ELR (cell line): ENCODE results near the gene FOCAD.
A peak's percentile ranks its signal among the peaks of the same experiment; 100 is the strongest.

Experiments used
- DNase-seq: peaks from one replicate; pipeline ENCODE4 v3.0.0-alpha.2; 2015; ENCODE audit warnings: low read depth

The FOCAD gene

GRCh38 chr9:20683351-20684034 lies 566 bp upstream of the FOCAD start:
- DNase-seq: peak; percentile 74

DNA sequence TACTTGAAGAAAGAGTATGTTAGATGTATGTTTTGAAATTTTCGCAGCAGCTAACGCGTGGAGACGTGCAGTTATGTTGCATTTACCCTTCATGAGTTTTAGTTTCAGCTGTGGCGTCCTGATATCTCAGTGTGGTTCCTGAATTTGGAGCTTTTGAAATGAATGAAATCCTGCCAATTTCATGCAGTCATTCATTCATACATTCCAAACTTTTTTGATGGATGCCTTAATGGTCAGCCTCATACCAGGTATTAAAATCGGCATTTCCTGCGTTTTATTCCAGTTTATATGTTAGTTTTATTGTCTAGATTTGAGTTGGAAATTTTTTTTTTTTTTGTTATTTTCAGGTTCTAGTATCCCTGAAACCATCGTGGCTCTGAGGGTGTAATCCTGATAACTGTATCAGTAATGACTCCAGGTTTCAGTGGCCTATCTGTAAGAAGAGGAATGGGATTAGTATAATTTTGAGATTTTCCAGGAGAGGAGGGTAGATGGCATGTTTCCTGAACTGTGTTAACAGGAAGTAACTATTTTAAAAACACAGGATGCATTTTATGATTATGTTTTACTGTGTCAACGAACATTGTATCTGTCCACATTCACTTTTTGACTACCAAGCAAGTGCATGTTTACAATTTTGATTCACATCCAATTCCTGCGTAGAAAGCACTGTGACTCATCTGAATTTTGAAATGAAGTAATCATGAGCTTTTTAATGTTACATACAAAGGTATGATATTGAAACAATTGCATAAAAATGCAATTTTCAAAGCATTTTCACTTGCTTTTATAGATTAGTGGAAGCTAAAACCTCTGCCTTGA lies 1.0 kb downstream of the FOCAD start:
- DNase-seq: peak; percentile 84

- DNase-seq: no peak
Measured at GRCh38 chr9:20685769-20686168, 1.7 kb downstream of the FOCAD start.

DNA sequence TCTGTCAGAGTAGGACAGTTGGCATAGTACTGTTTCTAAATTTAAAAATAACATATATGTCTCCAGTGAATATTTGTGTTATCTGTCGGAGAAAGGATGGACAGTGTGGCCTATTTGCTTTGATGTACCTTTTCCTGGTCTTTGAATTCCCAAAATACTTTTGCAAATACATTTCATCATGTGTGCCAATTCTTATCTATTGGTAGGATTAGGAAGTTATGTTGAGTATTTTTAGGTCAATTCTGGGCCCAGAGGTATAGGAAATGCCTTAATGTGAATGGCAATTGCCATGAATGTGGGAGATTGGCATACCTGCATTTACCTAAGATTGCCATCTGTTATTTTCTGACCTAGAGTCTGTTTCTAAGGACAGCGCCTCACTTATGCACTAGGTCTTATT lies 5.8 kb downstream of the FOCAD start:
- no peak for DNase-seq

- no peak for DNase-seq
Measured at GRCh38 chr9:20692554-20692953, 8.5 kb downstream of the FOCAD start.

GRCh38 chr9:20693068-20693467 lies 9.0 kb downstream of the FOCAD start:
- DNase-seq: no peak

DNA sequence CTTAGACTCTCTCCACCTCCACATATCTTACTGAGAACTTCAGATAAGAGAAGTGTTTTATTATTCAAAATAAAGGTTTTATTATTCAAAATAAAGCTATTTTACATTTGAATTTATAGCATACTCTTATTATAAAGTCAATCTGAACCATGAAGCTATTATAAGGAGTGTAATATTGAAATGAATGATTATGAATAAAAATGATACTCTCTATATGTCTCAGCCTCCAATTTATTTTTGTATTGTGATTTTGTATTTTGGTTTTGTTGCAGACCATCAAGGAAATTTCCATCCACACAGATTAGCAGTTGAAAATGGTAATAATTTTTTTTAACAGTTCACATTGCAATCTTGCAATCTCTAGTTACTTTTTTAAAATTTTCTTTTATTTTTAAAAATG lies 10.2 kb downstream of the FOCAD start:
- DNase-seq: no peak

GRCh38 chr9:20697021-20697719 lies 13.1 kb downstream of the FOCAD start:
- no peak for DNase-seq

DNA sequence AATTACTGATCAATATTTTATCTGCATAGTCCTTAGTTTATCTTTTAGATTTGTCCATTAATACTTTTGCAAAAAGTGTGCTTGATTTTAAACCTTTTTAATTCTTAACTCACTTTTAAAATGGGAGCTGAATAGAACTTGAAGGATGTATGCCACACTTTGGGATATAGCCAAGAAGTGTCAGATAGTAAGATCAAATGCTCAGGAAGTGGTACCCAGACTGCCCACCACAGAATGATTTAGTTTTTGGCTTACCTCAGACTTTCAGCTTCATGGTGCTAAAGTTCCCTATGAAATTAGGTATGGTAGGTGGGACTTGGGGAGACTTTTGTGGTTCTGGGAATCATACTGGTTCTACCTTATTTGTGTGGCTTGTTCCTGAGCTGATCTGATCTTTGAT lies 14.7 kb downstream of the FOCAD start:
- no peak for DNase-seq

DNA sequence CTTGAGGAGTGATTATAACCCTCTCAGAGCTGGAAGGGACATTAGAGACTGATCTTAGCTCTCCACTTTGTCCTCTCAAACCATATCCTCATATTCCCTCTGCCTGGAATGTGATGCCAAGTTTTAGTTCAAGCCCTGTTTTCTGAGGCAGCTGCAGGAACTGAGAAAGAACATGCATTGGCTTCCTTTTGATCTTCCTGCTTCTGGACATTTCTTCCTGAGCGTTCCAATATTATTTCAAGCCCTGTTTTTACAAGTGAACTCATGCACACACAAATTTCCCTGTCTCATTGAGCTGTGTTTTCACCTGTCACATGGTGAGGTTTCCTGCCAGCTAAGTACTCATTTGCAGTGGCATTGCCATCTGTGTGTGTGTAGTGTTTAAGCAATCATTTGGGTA lies 17.0 kb downstream of the FOCAD start:
- DNase-seq: no peak

GRCh38 chr9:20702570-20702969 lies 18.5 kb downstream of the FOCAD start:
- no peak for DNase-seq

GRCh38 chr9:20703146-20703545 lies 19.1 kb downstream of the FOCAD start:
- DNase-seq: no peak

- DNase-seq: no peak
Measured at GRCh38 chr9:20707708-20708107, 23.6 kb downstream of the FOCAD start.

GRCh38 chr9:20713172-20713571 lies 29.1 kb downstream of the FOCAD start:
- DNase-seq: no peak

GRCh38 chr9:20714442-20715415 lies 30.7 kb downstream of the FOCAD start:
- DNase-seq: no peak

DNA sequence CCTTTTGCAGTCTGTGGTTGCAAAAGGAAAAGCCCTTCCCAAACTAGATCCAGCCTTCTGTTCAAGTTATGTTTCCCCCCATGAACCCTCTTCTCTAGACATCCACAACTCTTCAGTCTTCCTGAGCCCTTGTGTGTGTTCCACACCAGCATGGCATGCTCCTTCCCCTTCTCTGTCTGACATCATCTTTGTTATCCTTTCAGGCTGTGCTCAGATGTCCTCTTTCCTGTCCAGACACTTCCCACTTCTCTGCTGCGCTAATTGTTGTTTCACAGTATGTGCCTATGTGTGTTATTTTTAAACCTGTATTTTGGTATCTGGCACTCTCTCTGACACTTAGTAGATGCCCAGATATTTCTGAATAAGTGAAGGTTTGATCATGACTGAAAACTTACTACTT lies 38.2 kb downstream of the FOCAD start:
- DNase-seq: no peak

- no peak for DNase-seq
Measured at GRCh38 chr9:20725675-20726074, 41.6 kb downstream of the FOCAD start.

DNA sequence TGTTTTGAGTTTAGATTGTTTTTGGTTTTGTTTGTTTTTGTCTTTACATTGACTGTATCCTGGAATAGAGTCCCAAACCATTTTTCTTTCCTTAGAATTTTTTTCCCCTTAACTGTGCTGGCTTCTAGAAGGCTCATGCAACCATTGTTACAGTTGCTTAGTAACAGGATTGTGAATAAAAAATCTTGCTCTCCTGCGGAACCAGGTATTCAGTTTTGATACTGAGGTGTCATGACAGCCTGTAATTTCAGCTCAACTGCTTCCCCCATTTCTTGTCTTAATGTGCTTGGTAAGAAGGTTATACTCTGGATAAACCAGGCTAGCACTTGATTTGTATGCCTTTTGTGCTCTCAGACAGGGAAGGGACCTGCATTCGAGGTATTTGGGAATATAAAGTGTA lies 42.1 kb downstream of the FOCAD start:
- DNase-seq: no peak

DNA sequence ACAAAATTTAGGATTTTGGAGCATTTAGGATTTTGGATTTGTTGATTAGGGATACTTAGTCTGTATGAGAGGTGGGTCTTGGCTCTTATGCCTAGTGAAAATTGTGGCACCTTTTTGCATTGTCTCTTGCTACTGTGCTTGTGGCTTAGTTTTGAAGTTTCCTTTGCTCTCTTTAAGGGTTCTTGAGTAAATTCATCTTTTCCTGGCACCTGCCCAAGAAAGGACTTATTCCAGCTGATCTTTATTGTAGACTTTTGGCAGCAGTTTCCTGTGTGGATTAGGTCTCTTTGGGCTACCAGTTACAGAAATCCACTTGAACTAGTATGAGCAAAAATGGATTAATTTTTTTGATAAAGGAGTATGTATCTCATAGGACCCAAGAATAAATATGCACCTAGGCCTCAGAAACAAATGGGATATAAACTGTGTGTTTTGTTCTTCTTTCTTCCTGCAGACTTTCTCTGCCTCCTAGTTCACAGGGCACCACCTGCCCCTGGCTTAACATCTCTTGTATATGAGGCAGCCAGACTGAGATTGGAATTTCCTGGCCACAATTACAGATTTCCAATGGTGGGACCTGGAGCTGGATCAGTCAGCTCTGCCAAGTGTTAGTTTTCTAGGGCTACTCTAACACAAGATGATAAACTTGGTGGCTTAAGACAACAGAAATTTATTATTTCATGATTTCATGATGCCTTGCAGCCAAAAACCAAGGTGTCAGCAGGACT lies 44.6 kb downstream of the FOCAD start:
- DNase-seq: peak; percentile 8

DNA sequence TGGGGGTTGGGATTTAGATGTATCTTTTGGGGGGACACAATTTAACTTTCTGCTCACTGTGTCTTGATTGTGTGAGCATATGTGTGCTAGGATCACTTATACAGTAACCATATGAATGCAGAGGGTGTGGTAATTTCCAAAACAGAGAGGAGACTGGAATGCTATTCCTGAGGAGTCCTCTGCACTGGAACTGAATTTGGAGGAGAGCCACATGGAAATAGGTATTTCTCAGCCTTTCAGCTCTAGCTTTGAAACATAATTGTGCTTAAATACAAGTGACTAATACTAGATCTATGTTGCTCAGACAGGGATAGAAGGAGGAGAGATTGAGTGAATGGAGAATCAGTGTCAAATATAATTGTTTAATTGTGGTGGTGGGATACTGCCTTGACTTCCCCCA lies 45.5 kb downstream of the FOCAD start:
- peak; percentile 16 for DNase-seq

DNA sequence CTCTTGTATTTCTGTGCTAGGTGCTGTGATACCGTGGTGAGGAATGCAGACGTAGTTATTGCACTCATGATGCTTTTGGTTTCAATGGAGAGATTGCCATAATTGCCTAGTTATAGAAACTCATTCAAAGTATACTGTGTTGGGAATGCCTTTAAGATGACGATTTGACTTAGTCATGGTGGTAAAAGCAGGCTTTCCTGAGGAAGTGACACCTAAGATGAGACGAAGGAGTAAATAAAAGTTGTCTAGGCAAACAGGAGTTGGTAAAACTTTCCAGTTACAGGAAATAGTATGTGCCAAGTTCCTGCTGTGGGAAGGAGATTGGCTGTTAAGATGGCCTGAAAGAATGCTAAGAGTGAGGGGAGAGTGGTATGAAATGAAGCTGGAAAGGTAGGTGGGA lies 48.1 kb downstream of the FOCAD start:
- DNase-seq: peak; percentile 95
